Superior temporal gyrus (tissue), 1 donor: ENCODE data around the gene LRRC2.

ENCODE experiments used
- DNase-seq: peaks from one replicate; pipeline ENCODE4 v3.0.0-alpha.2; 2016; ENCODE audit errors: extremely low spot score

Gene LRRC2

GRCh38 chr3:46479021-46479420, 87.1 kb downstream of the LRRC2 start:
- no peak for DNase-seq

GRCh38 chr3:46478341-46478740, 87.8 kb downstream of the LRRC2 start:
- no peak for DNase-seq

GRCh38 chr3:46477756-46478155, 88.3 kb downstream of the LRRC2 start:
- no peak for DNase-seq

GRCh38 chr3:46477145-46477544, 89.0 kb downstream of the LRRC2 start:
- DNase-seq, result no peak

- DNase-seq, result no peak
Measured at GRCh38 chr3:46472736-46473135, 93.4 kb downstream of the LRRC2 start.

GRCh38 chr3:46471371-46471914, 94.7 kb downstream of the LRRC2 start:
- DNase-seq, result no peak

GRCh38 chr3:46470831-46471230, 95.3 kb downstream of the LRRC2 start:
- DNase-seq, result no peak

GRCh38 chr3:46469680-46470357, 96.3 kb downstream of the LRRC2 start:
- DNase-seq, result no peak

GRCh38 chr3:46468753-46469600, 97.1 kb downstream of the LRRC2 start:
- no peak for DNase-seq

- DNase-seq, result no peak
Measured at GRCh38 chr3:46467562-46467961, 98.5 kb downstream of the LRRC2 start.

- no peak for DNase-seq
Measured at GRCh38 chr3:46466871-46467403, 99.2 kb downstream of the LRRC2 start.

- no peak for DNase-seq
Measured at GRCh38 chr3:46466273-46466672, 99.8 kb downstream of the LRRC2 start.
